GM23248 (cell line): ENCODE measurements around the gene FTO.

ENCODE experiments used
- EZH2 ChIP-seq: fragments of 200-600 bp; sonication (generic); IDR thresholded peaks from 2 replicates; pipeline ENCODE4 v1.6.1; 2018; ENCODE audit warnings: antibody characterized with exemption, mild to moderate bottlenecking; ENCODE audit not compliant: insufficient read depth, poor library complexity, severe bottlenecking
- EZH2phosphoT487 ChIP-seq: fragments of 200-600 bp; sonication (generic); IDR thresholded peaks from 2 replicates; pipeline ENCODE4 v1.6.1; 2018; ENCODE audit warnings: antibody characterized with exemption, moderate library complexity, mild to moderate bottlenecking, low read depth; ENCODE audit not compliant: insufficient read depth

DNA sequence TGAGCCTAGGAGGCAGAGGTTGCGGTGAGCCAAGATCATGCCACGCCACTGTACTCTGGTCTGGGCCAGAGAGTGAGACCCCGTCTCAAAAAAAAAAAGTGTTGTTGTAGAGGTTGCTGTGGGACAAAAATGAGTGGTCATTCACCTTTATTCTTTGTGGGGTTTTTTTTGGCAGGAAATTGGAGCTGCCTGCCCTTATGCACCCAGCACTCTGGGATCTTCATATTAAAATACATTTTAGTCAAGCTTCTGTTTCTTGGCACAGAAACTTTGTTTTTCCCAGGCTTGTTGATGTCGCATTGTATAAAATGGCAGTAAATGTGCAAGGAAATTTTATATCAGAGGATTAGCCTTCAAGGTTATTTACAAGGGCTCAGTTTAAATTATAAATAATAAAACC is 174.3 kb downstream of the FTO start:
- TF ChIP-seq EZH2phosphoT487, result no peak
- no peak for TF ChIP-seq EZH2
